HG03139 (cell line): ENCODE results near the gene JMJD8.

Experiments used
- ATAC-seq: cut with Tn5 transposase; IDR thresholded peaks from one replicate; pipeline ENCODE4 v1.9.1; 2021; ENCODE audit not compliant: unreplicated experiment

The JMJD8 gene

DNA sequence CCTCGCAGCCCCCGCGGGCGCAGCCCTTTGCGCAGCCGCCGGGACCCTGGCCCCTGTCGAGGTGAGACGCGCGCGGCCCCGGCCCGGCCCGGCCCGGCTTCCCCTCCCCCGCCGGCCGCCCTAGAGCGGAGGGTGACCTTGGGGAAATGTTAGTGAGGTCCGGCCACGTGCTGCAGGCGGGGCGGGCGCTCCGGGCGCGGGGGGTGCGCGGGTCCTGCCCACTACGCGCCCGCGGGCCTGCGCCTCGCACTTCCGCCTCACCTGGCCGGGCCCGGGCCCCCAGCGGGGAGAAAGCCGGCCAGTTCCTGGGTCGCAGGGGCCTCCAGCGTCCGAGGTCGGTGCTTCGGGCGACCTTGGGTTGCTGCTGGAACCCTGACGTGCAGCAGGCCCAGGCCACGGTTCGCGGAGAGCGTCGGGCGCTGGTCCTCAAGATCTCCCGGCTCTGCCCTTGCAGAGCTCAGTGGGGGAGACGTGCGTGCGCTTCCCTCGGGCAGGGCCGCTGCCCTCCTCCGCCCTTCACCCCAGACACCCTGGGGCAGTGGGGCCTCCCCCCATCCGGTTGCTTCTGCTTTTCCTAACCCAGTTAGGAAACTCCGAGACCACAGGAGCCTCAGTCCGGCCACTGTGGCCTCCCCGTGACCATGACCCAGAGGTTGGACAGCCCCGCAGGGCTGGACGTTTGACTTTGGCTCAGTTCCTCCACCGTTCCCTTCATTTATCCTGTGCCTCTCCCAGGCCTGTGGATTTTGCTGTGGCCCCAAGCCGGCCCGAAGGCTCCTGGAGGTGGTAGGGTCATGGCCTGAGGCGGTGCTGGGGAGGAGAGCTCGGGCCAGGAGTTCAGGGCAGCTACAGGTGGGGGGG, 41.7 kb downstream of the JMJD8 start:
- ATAC-seq: no peak

DNA sequence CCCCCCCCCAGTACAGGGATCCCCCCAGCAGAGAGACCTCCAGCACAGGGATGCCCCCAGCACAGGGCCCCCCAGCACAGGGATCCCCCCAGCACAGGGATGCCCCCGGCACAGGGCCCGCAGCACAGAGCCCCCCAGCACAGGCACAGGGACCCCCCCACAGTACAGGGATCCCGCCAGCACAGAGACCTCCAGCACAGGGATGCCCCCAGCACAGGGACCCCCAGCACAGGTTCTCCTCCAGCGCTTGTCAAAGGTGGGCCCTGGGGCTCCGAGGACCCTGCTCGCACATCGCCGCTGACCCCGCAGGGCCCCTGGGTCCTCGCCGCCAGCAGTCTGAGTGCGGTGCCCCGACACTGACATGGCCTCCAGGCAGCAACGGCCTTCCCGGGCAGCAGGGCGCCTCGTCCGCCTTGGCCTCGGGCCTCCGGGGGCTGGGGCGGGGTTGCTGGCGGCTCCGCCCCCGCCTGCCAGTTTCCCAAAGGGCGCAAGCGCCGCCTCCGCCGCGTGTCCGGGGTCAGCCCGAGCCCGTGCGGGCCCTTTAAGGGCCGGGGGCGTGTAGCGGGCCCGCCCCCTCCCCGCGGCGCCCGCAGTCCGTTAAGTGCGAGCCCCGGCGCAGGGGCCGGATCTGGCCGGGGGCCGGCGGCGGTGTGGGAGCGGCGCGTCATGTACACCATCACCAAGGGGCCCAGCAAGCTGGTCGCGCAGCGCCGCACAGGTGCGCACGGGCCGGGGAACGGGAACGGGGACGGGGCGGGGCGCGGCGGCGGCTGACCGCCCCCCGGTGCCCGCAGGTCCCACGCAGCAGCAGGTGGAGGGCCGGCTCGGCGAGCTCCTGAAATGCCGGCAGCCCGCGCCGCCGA, 42.6 kb downstream of the JMJD8 start, which contains the start of gene MCRIP2:
Gene MCRIP2 (plus strand): TSS at position 503 of the 863 bp plus-strand sequence. CDS start 164 bp downstream, at position 667.
- ATAC-seq: no peak

DNA sequence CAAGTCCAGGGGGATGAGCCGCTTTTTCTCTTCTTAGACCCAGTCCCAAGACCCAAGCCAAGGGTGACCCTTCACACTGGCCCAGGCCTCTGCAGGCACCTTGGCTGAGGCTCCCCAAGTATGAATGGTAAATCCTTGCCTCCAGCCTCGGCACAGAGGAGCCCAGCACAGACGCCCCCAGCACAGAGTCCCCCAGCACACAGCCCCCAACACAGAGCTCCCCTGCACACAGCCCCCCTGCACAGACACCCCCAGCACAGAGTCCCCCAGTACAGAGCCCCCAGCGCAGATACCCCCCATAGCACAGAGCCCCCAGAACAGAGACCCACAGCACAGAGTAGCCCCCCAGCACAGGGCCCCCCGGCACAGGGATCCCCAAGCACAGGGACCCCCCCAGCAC, 43.5 kb downstream of the JMJD8 start:
- ATAC-seq: no peak

DNA sequence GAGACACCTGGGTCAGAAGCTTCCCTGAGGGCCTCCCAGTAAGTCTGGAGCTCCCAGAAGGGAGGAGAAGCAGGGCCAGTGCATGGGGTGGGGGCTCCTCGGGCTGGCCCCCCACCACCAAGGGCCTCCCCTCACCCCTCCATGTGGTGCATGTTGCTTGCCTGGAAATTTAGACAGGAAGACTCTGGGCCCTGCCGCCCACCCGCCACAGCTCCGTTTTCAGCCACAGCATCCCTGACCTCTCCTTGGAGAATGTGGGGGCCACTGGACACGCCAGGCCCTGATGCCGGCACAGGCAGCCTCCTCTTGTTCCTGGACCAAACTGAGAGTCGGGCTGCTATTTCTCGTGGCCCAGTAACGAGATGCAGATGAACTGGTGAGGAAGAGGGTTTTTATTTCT, 45.3 kb downstream of the JMJD8 start:
- ATAC-seq: no peak

DNA sequence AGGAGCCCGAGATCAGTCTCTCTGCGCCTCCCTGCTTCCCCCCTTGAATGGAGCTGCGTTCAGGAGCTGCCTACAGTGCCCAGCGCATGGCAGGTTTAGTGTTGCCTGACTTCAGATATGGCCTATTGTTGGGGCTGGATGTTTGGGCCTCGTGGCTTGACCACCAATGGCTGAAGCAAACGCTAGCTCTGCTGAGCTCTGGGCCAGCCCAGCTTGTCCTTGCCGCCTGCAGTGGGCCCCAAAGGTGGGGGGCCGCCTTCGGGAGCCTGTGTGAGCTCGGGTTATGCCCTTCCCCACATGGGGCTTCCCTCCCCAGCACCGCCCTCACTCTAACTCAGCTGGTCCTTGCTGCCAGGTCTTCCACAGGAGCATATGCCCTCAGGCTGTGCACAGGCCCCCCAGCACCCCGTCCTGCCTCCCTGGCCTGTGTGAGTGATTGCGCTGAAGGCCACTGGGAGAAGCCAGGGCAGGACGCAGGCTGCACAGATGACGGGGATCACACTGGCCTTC, 46.0 kb downstream of the JMJD8 start:
- ATAC-seq: no peak

DNA sequence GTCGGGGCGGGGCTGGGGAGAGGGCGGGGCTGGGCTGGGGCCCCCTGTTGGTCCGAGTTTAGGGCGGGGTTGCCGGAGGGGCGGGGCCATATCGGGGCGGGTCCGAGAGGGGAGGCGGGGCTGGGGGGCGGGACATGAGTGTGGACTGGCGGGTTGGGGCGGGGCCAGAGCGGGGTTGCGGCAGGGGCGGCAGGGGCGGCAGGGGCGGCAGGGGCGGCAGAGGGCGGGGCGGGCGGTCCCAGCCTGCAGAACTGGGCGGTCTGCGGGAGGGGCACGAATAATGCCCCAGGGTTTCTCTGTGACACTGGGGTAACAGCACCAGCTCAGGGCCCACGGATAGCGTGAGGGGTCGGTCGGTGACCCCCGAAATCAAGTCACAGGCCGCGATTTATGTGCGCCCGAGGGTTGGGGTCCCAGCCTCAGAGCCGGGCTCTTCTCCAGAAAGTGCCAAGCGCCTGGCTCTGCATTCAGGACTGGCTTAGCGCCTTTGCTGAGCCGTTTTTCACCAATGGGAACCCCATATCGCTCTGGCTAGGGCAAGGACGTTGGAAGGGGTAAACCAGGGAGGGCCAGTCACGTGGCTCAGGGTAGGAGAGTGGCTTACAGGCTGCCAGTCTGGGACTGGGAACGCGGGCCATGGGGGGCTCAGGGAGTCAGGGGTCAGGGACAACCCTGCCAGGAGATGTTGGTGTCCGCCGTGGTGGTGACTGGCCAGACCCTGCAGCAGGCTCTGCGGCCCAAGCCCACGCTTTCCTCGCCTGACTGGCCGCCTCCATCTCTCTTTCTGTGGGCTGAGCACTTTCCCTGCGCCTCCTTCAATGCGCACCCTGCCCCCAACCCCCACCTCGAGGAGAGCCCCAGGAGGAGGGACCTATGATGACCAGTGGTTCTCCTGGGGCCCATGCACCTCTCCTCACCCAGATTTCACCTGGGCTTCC, 46.8 kb downstream of the JMJD8 start:
- ATAC-seq: no peak

DNA sequence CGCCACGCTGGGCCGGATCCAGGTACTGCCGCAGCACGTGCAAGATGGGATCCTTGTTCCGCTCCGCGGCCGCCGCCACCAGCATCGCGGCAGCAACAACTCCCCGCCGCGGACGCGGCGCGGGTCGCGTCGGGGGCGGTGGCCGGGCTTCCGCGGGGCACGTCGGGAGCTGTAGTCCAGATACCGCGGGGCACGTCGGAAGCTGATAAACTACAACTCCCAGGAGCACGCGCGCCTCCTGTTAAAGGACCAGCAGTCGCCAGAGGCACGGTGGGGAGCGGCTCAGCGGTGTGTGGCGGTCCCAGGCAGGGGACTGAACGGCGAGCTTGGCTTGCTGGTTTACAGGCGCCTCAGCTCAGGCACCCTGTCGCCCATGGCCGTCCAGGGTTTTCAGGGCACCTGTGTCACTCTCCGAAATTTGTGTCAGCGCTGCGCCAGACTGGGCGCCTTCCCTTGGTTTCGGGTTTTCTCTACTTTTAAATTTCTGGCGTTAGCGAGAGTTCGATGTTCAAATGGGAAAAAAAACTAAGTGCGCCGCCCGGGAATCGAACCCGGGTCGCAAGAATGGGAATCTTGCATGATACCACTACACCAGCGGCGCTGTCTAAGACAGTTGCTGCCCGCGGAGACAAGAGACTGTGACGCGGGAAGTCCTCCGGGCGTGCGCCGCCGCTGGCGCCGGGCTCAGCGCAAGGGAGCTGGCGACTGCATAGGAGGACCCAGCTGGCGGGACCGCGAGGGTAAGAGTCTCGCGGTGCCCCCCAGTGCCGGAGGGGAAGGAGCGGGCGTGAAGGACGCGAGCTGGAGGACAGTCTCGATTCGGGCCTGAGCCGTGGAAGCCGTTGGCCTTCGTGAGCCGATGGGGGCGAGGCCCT, 47.7 kb downstream of the JMJD8 start, which contains the start of gene METTL26:
Gene METTL26 (minus strand): TSS at position 100 of the 875 bp plus-strand sequence. CDS start 15 bp downstream, at position 85.
- ATAC-seq: peak; percentile 51

DNA sequence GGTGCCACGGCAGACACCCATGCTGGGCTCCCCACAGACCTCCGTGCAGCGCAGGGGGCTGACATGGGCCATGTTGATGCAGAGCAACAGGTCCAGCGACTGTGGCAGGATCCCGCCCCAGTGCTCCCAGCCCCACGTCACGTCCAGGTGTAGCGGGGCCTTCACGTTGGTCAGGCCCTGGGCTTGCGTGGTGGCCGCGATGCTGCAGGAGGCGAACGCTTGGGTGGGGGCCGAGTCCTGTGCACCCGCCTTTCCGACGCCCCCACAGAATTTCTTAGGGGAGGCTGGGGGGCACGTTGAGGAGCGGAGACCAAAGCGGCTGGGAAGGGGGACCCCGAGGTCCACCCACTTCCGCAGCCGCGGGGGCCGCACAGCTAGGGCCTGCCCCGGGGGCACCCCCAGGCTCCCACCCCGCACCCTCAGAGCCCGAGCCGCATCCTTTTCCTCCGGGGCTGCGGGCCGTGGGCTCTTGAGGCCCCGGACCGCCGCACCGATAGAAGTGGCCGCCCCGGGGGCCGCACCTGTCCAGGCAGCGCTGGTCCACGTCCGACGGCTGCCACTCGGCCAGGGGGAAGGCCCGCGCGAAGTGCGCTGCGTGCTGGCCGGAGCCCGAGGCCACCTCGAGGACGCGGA, 48.4 kb downstream of the JMJD8 start:
- no peak for ATAC-seq

DNA sequence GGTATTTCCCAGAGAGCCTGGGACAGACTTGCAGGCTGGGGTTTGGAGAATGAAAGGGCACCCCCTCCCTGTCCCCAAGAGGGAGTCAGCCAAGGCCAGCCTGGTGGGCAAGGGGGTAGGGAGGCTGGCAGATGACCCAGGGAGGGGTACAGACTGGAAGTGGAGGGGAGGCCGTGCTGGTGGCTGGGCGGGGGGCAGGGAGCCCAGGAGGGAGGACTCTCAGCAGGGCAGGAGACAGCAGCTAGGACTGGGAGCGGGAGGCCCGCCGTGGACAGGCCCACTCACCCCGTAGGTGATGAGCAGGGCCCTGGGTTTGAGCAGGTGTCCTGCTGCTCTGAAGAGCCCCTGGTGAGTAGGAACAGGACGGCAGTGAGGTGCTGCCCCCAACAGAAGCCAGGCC, 49.1 kb downstream of the JMJD8 start:
- ATAC-seq: no peak

DNA sequence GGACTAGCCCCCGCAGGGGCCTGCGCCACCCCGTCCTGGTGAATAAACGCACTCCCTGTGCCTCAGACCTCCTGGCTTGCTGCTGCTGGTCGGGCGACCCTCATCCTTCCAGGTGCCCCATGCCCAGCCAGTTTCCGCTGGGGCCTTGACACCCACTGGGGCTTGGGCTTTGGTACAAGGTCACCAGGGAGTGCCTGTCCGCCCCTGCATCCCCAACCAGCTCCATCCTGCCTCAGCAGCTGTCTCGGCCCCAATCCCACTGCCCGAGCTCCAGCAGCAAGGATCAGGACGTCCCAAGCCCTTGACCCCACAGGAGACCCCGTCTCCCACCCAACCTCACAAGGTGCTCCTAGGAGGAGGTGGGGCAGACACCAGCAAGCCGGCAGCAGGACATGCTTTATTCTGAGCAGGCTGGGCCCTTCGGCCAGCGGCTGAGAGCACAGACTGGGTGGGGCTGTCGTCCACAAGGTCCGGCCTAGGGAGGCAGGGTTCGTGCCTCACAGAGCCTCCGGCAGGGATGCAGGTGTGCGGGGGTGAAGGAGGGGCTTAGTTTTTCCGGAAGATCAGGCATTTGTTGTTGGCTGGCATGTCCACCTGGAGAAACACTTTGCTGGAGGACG, 50.0 kb downstream of the JMJD8 start:
- ATAC-seq: no peak

DNA sequence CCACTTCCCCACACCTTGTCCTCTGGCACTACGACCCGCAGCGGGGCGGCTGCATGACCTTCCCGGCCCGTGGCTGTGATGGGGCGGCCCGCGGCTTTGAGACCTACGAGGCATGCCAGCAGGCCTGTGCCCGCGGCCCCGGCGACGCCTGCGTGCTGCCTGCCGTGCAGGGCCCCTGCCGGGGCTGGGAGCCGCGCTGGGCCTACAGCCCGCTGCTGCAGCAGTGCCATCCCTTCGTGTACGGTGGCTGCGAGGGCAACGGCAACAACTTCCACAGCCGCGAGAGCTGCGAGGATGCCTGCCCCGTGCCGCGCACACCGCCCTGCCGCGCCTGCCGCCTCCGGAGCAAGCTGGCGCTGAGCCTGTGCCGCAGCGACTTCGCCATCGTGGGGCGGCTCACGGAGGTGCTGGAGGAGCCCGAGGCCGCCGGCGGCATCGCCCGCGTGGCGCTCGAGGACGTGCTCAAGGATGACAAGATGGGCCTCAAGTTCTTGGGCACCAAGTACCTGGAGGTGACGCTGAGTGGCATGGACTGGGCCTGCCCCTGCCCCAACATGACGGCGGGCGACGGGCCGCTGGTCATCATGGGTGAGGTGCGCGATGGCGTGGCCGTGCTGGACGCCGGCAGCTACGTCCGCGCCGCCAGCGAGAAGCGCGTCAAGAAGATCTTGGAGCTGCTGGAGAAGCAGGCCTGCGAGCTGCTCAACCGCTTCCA, 50.6 kb downstream of the JMJD8 start:
- no peak for ATAC-seq

DNA sequence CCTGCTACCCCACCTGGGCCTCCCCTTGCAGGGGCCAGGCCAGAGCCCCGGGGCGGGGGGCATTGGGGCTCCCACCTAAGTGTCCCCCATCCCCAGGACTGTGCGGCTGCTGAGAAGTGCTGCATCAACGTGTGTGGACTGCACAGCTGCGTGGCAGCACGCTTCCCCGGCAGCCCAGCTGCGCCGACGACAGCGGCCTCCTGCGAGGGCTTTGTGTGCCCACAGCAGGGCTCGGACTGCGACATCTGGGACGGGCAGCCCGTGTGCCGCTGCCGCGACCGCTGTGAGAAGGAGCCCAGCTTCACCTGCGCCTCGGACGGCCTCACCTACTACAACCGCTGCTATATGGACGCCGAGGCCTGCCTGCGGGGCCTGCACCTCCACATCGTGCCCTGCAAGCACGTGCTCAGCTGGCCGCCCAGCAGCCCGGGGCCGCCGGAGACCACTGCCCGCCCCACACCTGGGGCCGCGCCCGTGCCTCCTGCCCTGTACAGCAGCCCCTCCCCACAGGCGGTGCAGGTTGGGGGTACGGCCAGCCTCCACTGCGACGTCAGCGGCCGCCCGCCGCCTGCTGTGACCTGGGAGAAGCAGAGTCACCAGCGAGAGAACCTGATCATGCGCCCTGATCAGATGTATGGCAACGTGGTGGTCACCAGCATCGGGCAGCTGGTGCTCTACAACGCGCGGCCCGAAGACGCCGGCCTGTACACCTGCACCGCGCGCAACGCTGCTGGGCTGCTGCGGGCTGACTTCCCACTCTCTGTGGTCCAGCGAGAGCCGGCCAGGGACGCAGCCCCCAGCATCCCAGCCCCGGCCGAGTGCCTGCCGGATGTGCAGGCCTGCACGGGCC, 51.4 kb downstream of the JMJD8 start:
- no peak for ATAC-seq

DNA sequence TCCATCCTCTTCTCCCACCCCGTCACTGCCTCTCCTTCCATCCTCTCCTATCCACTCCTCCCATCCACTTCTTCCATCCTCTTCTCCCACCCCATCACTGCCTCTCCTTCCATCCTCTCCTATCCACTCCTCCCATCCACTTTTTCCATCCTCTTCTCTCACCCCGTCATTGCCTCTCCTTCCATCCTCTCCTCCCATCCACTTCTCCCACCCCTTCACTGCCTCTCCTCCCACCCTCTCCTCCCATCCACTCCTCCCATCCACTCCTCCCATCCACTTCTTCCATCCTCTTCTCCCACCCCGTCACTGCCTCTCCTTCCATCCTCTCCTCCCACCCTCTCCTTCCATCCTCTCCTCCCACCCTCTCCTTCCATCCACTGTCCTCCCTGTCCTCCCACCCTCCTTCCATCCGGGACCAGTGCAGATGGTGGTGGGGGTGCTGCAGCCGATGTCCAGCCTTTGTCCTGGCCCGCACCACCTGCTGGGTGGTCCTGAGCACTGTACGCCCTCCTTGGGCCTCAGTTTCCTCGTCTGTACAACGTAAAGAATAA, 52.3 kb downstream of the JMJD8 start:
- no peak for ATAC-seq
